GM18505 (cell line): ENCODE results near the gene CRABP1.
"Not testable (repeated sequence)": the region's sequence is repeated elsewhere in the genome, so short reads cannot be mapped to it uniquely, and the experiment has no call there.

Source experiments
- ATAC-seq: cut with Tn5 transposase; IDR thresholded peaks from one replicate; pipeline ENCODE4 v1.9.1; 2021; ENCODE audit not compliant: unreplicated experiment
- POLR2A ChIP-seq: IDR thresholded peaks from 4 replicates; pipeline ENCODE4 v1.6.1; 2011; ENCODE audit warnings: borderline replicate concordance; ENCODE audit not compliant: insufficient read depth, insufficient read length; ENCODE audit errors: extremely low read depth

CRABP1 gene

DNA sequence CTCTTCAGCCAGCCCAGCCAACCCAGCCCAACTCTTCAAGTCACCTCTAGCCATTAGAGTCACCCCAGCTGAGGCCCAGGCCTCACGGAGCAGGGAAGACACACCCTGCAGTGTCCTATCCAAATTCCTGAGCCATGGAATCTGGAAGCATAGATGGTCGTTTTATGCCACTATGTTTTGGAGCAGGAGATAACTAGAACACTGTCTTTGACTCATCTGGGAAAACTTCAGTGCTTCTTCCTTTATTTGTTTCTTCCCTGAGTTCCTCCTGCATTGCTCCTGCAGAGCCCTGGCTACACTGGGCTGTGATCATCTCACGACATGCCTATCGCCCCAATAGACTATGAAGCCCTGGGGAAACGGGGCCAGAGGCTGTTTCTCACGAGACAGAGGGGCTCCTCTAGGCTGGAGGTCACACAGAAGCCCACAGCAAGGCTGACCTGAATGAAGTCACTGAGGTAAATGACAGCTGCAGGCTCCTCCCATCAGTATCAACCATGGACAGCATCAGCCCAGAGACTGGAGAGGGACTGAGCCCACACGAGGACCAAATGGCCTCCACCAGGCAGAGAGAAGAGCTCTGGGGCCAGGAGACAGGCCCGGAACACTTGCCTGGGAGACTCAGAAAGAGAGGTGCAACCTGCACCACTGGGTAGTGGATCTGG, 22.7 kb downstream of the CRABP1 start:
- no peak for TF ChIP-seq POLR2A

DNA sequence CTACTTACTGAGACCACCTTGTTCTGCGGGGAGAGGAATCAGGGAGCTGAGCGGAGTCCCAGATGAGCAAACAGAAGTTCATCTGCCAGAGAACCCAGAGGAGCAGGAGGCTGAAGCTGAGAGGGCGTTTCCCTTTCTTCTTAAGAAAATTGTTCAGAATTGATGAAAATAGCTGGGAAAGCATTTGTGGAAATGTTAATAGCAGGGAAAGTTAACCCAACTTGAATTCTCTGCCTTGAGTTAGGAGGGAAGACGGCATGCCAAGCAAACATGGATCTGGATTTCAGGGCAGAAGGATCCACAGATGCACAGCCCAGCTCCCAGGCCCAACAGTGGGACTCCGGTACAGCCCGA, 23.2 kb downstream of the CRABP1 start:
- ATAC-seq, result no peak
- TF ChIP-seq POLR2A, result no peak

More for the DNA sequence above, 22.7 kb downstream of the CRABP1 start:
- no peak for ATAC-seq

DNA sequence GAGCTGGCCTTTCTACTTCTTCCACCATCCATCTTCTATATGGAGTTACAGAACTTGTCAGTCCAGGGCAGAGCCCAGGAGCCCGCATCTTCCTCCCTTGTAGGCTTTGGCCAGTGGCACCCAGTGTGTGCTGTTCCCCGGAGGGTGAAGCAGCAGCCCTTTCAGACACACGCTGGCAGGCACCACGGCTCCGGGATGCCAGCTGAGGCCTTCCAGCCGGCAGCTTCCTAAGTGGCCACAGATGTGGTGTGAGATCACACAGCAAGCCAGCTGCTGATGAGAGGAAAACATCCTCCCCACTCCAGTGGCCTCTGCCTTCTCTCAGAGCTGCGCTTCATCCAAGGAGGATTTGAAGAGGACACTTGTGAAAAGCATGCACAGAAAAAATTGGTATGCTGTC, 24.1 kb downstream of the CRABP1 start:
- ATAC-seq, result no peak
- TF ChIP-seq POLR2A, result no peak

DNA sequence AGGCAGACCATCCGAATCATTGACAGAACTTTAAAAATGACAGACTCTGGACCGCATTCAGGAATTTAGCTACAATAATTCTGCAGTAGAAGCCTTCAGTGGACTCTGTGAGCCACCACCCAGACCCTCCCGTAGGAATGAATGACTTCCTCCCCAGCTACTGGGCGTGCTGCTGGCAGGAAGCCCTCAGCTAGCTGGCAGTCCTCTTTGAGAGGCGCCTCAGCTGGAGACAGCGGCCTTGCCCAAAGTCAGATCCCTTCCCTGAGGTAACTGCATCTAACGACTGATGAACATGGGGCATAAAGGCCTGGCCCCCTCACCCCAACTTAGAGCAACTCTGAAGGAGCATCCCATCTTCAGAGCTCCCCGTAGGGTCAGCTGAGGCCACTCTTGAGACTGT, 25.8 kb downstream of the CRABP1 start:
- TF ChIP-seq POLR2A, result no peak
- no peak for ATAC-seq

DNA sequence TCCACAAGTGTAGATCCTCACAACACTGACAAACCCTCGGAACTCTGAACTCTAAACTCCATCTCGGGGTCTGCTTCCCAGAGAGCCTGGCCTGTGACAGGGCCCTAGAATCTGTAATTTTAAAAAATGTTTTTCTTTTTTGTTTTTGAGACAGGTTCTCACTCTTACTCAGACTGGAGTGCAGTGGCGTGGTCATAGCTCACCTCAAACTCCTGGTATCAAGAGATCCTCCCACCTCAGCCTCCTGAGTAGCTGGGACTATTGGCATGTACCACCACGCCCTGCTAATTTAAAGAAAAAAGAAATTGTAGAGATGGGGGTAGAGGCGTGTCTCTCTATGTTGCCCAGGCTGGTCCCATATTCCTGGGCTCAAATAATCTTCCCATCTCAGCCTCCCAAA, 26.2 kb downstream of the CRABP1 start:
- no peak for TF ChIP-seq POLR2A

DNA sequence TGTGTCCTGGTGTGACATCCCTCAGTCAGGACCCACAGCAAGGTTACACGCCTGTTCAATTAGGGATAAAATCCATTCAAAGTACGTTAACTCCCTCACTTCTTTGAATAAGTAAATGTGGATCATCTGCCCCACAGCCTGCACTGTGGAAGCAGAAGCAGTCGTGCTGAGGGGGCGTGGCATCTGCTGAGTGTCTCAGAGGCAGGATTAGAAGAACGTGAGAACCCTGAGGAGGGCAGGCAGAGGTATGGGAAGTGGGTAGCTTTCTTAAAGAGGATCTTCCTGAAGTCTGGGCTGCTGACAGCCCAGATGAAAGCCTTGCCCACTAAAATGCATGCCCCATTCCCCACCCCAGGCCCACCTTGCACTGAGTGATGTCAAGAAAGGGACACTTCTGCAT, 28.5 kb downstream of the CRABP1 start:
- TF ChIP-seq POLR2A, result no peak
- ATAC-seq, result no peak

More for the DNA sequence above, 26.2 kb downstream of the CRABP1 start:
- ATAC-seq, result no peak

DNA sequence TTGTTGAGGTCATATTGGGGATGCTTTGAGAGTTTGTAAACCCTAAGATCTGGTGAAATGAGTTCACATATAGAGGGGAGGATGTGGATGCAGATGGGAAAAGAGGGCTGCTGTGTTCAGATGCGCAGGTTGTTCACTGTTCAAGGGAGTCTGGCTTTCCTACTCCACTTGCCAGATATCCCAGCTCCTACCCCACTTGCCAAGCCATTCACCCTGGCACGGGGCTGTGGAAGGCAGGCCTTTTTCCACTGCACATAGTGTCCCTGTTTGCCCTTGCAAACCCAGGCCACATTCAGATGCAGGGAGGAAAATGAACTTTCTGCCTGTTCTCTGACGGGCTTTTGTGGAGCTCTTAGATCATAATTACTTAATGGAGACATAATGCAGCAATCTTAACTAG, 29.0 kb downstream of the CRABP1 start:
- TF ChIP-seq POLR2A, result no peak
- ATAC-seq, result no peak

DNA sequence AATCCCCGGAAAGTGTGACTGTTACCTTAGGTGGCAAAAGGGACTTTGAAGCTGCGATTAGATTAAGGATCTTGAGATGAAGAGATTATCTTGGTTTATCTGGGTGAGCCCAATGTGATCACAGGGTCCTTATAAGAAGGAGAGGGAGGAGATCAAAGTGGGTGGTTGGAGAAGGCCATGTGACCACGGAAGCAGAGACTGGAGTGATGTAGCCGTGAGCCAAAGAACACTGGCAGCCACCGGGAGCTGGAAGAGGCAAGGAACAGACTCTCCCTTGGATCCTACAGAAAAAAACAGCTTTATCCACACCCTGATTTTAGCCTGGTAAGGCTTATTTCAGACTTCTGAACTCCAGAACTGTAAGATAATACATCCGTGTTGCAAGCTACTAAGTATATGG, 29.9 kb downstream of the CRABP1 start:
- ATAC-seq, result no peak
- TF ChIP-seq POLR2A, result no peak

DNA sequence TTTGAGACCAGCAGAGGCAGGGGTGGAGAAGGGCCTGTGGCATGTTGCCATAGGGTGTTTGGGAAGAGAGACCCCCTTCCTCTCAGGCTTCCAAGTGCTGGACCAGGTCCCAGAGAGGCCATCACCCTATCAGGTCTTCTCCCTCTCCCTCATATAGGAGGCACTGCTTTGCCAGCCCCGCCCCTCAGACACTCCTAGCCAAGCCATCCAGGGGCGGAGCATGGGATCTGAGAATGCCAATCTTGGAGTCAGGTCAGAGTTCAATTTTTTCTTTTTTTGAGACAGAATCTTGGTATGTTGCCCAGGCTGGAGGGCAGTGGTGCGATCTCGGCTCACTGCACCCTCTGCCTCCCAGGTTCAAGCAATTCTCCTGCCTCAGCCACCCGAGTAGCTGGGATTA, 32.7 kb downstream of the CRABP1 start:
- TF ChIP-seq POLR2A, result no peak
- no peak for ATAC-seq

DNA sequence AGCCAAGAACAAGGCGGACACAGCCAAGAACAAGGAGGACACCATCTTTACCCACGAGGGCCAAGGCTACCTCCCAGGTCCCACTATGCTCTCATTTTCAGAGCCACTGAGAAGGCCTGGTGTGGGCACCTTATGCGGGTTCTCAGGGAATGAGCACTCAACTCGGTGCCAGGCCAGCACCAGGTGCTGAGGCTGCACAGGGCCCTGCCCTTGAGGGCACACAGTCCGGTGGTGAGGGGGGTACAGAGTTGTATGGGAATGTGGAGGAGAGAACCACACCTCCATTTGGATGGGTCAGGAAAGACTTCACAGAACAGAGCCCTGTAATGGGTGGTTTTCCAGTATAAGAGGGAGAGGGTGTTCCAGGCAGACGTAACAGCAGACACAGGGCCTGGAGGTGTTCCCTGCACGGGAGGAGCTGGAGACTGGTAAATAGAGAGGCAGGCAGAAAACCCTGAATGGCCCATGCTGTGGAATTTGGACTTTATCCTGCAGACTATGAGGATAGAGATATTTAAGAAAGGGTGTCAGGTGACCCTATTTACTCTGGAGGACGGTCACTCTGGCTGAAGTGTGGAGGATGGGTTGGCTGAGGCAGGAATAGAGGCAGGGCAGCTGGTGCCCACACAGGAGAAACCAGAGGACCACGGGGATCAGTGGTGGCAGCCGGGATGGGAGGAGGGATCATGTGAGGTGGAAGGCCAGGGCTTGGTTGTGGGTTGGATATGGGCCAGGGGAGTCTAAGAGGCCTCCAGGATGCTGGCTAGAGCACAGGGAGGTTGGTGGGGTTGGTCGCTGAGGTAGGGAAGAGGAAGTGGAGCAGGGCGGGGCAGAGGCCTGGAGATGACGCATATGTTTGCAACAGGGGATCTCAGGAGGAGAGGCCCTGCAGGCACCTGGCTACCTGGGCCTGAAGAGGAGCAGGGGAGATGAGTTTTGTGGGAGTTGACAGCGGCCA, 34.6 kb downstream of the CRABP1 start:
- ATAC-seq, result no peak
- no peak for TF ChIP-seq POLR2A

DNA sequence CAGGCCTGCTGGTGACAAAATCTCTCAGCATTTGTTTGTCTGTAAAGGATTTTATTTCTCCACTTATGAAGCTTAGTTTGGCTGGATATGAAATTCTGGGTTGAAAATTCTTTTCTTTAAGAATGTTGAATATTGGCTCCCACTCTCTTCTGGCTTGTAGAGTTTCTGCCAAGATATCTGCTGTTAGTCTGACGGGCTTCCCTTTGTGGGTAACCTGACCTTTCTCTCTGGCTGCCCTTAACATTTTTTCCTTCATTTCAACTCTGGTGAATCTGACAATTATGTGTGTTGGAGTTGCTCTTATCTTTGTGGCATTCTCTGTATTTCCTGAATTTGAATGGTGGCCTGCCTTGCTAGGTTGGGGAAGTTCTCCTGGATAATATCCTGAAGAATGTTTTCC, 40.0 kb downstream of the CRABP1 start:
- not testable (repeated sequence) for ATAC-seq

DNA sequence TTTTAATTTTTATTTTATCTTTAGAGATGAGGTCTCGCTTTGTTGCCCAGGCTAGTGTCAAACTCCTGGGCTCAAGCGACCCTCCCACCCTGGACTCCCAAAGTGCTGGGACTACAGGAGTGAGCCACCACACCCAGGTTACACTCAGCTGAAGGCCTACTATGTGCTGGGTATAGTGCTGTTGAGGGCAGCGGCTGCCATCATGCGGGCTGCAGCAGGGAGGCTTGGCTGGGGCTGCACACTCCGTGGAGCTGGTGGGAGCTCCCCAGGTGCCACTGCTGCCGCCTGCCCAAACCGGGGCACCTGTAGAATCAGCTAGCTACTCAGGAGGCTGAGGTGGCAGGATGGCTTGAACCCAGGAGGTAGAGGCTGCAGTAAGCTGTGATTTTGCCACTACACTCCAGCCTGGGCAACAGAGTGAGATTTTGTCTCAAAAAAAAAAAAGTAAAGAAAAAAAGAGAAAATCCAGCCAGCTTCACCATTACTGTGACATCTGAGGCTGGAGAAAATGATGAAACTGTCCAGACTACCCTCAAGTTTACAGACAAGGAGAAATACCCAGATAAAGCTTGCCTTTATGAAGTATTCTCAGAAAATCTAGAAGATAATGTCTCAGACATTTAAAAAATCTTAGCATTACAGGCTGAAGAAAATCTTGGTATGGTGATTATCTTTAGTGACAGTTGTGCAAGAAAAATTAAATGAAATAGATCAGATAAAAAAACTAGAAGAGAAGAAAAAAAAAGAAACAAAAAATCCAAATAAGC, 42.1 kb downstream of the CRABP1 start:
- ATAC-seq, result no peak
- TF ChIP-seq POLR2A, result no peak

DNA sequence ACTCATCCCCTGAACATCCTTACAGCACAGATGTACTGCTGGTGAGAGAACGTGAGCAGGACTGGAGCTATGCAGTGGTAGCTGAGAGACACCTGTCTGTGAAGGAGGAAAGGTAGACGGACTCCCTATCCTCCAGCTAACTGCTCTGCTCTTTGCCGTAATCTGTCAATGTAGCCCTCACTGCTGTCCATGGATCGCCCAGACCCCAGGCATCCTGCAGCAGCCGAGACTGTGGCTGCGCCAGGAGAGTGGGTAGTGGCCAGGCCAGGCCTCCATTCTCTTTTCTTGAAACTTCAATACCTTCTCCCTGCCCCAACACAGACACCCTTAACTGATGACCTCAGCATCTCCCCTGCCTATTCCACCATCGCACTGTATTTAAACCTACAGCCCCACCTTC, 44.5 kb downstream of the CRABP1 start:
- ATAC-seq, result no peak
- TF ChIP-seq POLR2A, result no peak
